MCF 10A (cell line): ENCODE results near the gene DKKL1. TPM values are rescaled to one million over a fixed set of nuclear protein-coding genes. Genes with fewer than 3 reads are reported as not detected.

Experiments used
- BruUV-seq: library from RNA; stranded (reverse); fragments of 400-500 nt; replicated peaks from 2 replicates; lab custom pipeline; 2021; lab: Mats Ljungman, UMichigan
- CTCF ChIA-PET: fragments of 300-600 bp; sonication (Branson Sonifier 250); formaldehyde crosslinking; extraction: SDS; loops from one replicate; lab custom pipeline; 2021; ENCODE audit warnings: antibody characterized with exemption, inconsistent platforms; lab: Yijun Ruan, JAX
- POLR2A ChIA-PET: fragments of 300-600, 350-650 bp; sonication (Branson Sonifier 250); formaldehyde crosslinking; extraction: SDS; loops from one replicate; lab custom pipeline; 2020; ENCODE audit warnings: antibody characterized with exemption, inconsistent platforms; lab: Yijun Ruan, JAX
- DNase-seq: peaks from one replicate; pipeline ENCODE4 v3.0.0-alpha.2; 2018; ENCODE audit not compliant: unreplicated experiment
- H3K27ac Mint-ChIP-seq: one replicate; pipeline ENCODE4 v1.8.0; 2022; ENCODE audit warnings: mild to moderate bottlenecking, low read depth, mixed read lengths; ENCODE audit not compliant: unreplicated experiment
- H3K27me3 Mint-ChIP-seq: one replicate; pipeline ENCODE4 v1.8.0; 2022; ENCODE audit warnings: mixed read lengths; ENCODE audit not compliant: insufficient read depth, unreplicated experiment
- H3K36me3 Mint-ChIP-seq: one replicate; pipeline ENCODE4 v1.8.0; 2022; ENCODE audit warnings: mild to moderate bottlenecking, moderate library complexity, mixed read lengths; ENCODE audit not compliant: insufficient read depth, unreplicated experiment
- H3K4me1 Mint-ChIP-seq: one replicate; pipeline ENCODE4 v1.8.0; 2022; ENCODE audit warnings: mixed read lengths; ENCODE audit not compliant: insufficient read depth, unreplicated experiment
- H3K4me3 Mint-ChIP-seq: one replicate; pipeline ENCODE4 v1.8.0; 2022; ENCODE audit warnings: mild to moderate bottlenecking, moderate library complexity, mixed read lengths; ENCODE audit not compliant: unreplicated experiment
- H3K9me3 Mint-ChIP-seq: one replicate; pipeline ENCODE4 v1.8.0; 2022; ENCODE audit warnings: mixed read lengths; ENCODE audit not compliant: unreplicated experiment
- intact Hi-C: fragments of 100-400 bp; cut with micrococcal nuclease; formaldehyde crosslinking; loops from 2 replicates; pipeline ENCODE4 v1.14.1; 2022
- total RNA-seq: library from RNA; stranded (reverse); gene quantifications from 2 replicates; pipeline ENCODE4 v1.2.3, GENCODE V29; 2022
- TF ChIP-seq, protein P1 (sequence below): fragments of 200-600 bp; IDR thresholded peaks from one replicate; pipeline ENCODE4 v1.8.0; 2022; ENCODE audit warnings: antibody characterized with exemption, mild to moderate bottlenecking; ENCODE audit not compliant: unreplicated experiment

Gene DKKL1
- total RNA-seq, 1 experiment from 2014 or later, result not detected

DNA sequence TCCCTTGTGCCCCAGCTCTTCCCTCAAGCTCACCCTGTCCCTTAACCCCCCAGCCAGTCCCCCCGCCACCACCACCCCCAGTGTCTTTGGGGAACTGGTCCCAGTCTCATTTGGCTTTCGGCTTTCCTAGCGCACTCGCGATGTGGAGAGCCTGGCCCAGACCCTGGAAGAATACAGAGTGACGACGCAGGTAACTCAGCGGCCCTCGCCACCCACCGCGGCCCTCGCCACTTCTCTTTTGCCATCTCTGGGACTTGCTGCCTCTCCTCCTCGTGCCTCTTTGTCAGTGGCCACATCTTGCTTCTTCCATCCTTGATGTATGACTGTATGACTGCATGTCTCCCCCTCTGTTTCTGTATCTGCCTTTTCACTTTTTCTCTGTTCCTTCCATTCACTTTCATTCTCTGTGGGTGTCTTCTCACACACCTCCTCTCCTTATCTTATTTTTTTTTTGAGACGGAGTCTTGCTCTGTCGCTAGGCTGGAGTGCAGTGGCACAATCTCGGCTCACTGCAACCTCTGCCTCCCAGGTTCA is 43.9 kb downstream of the DKKL1 start:
- Mint-ChIP-seq H3K27ac (no peak overlapping the region), H3K4me1 (no peaks in the 10 kb centered on the region), H3K27me3 (peaks cover 12% of the 10 kb centered on the region), H3K36me3 (no peaks in the 10 kb centered on the region), H3K4me3 (no peak overlapping the region), H3K9me3 (no peaks in the 10 kb centered on the region)
- intact Hi-C loops, result no loop called here
- ChIA-PET POLR2A (interaction anchor here (0.6 to 1.6 kb wide), 2 partner anchors 16 to 45 kb away, joined by 3 to 4 read pairs; partner anchors contain the start of gene TEAD2), CTCF (interaction anchor here (1.5 kb wide), 1 partner anchor 9 kb away, joined by 3 read pairs; no protein-coding TSS in a partner anchor)
- no TSS peak for BruUV-seq
- TF ChIP-seq, protein P1, sequence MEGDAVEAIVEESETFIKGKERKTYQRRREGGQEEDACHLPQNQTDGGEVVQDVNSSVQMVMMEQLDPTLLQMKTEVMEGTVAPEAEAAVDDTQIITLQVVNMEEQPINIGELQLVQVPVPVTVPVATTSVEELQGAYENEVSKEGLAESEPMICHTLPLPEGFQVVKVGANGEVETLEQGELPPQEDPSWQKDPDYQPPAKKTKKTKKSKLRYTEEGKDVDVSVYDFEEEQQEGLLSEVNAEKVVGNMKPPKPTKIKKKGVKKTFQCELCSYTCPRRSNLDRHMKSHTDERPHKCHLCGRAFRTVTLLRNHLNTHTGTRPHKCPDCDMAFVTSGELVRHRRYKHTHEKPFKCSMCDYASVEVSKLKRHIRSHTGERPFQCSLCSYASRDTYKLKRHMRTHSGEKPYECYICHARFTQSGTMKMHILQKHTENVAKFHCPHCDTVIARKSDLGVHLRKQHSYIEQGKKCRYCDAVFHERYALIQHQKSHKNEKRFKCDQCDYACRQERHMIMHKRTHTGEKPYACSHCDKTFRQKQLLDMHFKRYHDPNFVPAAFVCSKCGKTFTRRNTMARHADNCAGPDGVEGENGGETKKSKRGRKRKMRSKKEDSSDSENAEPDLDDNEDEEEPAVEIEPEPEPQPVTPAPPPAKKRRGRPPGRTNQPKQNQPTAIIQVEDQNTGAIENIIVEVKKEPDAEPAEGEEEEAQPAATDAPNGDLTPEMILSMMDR, result no peak
- no peak for DNase-seq

DNA sequence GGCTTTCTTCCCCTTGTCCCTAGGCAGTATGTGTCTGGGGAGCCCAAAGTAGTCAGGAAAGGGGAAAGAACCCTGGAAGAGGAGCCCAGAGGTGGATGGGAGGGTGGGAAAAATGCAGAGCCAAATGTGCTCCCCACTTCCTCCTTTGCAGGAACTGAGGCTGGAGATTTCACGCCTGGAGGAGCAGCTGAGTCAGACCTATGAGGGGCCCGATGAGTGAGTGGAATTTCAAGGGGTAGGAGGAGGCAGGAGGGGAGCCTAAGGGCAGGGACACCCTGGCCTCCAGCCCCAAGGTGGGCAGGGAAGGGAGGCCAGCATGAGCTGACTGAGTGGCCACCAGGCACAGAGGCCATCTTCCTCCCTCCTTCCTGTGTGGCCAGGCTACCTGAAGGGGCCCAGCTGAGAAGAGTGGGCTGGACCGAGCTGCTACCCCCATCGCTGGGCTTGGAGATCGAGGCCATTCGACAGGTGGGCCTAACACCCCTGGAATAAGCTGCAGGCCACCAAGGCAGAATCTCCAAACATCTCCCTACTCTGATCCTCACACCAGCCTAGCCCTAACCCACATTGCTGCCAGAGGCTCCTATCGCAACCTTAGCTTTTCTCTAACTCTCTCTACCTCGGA is 45.3 kb downstream of the DKKL1 start:
- POLR2A ChIA-PET, result interaction anchor here (1.6 kb wide), 1 partner anchor 17 kb away, joined by 3 read pairs; no protein-coding TSS in a partner anchor
- CTCF ChIA-PET, result interaction anchor here (0.6 kb wide), 1 partner anchor 15 kb away, joined by 4 read pairs; no protein-coding TSS in a partner anchor
- H3K4me3 Mint-ChIP-seq, result no peak overlapping the region
- no peaks in the 10 kb centered on the region for H3K36me3 Mint-ChIP-seq
- H3K9me3 Mint-ChIP-seq, result no peaks in the 10 kb centered on the region
- peaks cover 12% of the 10 kb centered on the region for H3K27me3 Mint-ChIP-seq
- intact Hi-C loops, result no loop called here
- BruUV-seq, result no TSS peak
- no peaks in the 10 kb centered on the region for H3K4me1 Mint-ChIP-seq
- H3K27ac Mint-ChIP-seq, result no peak overlapping the region
- TF ChIP-seq, protein P1, result no peak
- DNase-seq, result no peak

DNA sequence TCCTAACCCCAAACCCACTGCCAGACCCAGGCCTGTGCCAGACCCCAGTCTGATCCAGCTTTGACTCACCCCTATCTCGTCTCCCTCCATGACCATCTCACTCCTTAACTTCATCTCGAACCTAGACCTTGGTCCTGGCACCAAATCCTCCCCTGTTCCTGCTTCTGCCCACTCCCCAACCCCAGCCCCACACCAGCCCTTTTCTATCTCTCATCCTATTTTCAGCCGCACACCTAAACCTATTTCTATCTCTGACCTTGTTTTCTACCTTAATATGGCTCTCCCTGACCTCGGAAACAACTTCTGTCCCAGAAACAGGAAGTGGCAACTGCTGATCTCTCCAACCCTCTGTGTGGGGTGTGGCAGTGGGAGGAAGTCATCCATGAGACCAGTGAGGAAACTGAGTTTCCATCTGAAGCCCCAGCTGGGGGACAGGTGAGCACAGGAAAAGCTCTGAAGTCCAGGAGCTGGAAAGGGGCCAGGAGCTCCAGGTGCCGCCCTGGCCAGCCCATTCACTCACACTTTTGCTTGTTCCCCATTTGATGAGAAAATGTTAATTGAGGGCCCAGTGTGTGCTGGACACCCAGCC is 45.9 kb downstream of the DKKL1 start:
- Mint-ChIP-seq H3K27ac (no peak overlapping the region), H3K4me1 (no peaks in the 10 kb centered on the region), H3K27me3 (peaks cover 12% of the 10 kb centered on the region), H3K9me3 (no peaks in the 10 kb centered on the region), H3K4me3 (no peak overlapping the region), H3K36me3 (no peaks in the 10 kb centered on the region)
- no peak for DNase-seq
- CTCF ChIA-PET, result interaction anchor here (0.6 kb wide), 1 partner anchor 15 kb away, joined by 4 read pairs; no protein-coding TSS in a partner anchor
- intact Hi-C loops, result no loop called here
- TF ChIP-seq, protein P1, result no peak
- no TSS peak for BruUV-seq
- POLR2A ChIA-PET, result no interaction called here

DNA sequence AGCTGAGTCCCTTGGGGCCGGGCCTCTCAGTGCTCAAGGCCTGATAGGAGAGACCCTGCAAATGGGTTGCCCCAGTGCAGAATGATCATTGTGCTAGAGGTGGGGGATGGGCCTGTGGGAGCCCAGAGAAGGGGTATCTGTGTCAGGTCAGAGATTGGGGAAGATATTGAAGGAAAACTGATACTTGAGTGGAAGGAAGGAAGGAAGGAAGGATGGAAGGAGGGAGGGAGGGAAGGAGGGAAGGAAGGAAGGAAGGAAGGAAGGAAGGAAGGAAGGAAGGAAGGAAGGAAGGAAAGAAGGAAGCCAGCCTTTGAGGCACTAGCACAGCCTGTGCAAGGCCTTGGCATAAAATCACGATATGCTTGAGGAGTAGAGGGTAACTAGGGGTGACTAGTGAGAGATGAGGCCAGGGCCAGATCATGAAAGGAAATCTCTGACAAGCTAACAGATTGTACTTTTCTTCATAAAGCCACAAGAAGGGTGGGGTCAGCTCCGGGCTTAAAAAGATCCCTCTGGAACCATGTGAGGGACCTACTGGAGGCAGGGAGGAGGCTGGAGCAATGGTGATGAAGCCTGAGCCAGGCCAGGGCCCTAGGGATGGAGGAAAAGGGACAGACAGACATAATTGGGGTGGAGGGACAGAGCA is 48.1 kb downstream of the DKKL1 start:
- Mint-ChIP-seq H3K4me1 (no peaks in the 10 kb centered on the region), H3K4me3 (no peak overlapping the region), H3K27me3 (peaks cover 12% of the 10 kb centered on the region), H3K9me3 (no peaks in the 10 kb centered on the region), H3K36me3 (no peaks in the 10 kb centered on the region), H3K27ac (no peak overlapping the region)
- DNase-seq, result no peak
- BruUV-seq, result no TSS peak
- ChIA-PET CTCF (interaction anchor here (0.6 to 1.0 kb wide), 2 partner anchors 20 to 415 kb away, joined by 3 read pairs; no protein-coding TSS in a partner anchor), POLR2A (no interaction called here)
- intact Hi-C loops, result no loop called here
- TF ChIP-seq, protein P1, result no peak
